IMR-90 (cell line): ENCODE results near the gene CXCR6.

Experiments used
- CEBPB ChIP-seq: IDR thresholded peaks from 2 replicates; pipeline ENCODE4 v1.6.1; 2012; ENCODE audit warnings: low read depth, low read length, improper control_type of control experiment
- CTCF ChIP-seq: conservative IDR thresholded peaks from 2 replicates; pipeline ENCODE4 v1.5.1; 2012; ENCODE audit warnings: mild to moderate bottlenecking, low read depth, low read length, improper control_type of control experiment
- FOS ChIP-seq: fragments of 150-350 bp; IDR thresholded peaks from 2 replicates; pipeline ENCODE4 v1.6.1; 2016; ENCODE audit warnings: low read depth, low read length
- MAFK ChIP-seq: IDR thresholded peaks from 2 replicates; pipeline ENCODE4 v1.6.1; 2012; ENCODE audit warnings: low read depth, low read length, improper control_type of control experiment
- MAZ ChIP-seq: IDR thresholded peaks from 2 replicates; pipeline ENCODE4 v1.6.1; 2012; ENCODE audit warnings: low read depth, mild to moderate bottlenecking, low read length, improper control_type of control experiment, moderate library complexity, borderline replicate concordance
- NFE2L2 ChIP-seq: fragments of 150-350 bp; IDR thresholded peaks from 2 replicates; pipeline ENCODE4 v1.6.1; 2016; ENCODE audit warnings: low read depth, mild to moderate bottlenecking, low read length
- POLR2A ChIP-seq: IDR thresholded peaks from 2 replicates; pipeline ENCODE4 v1.6.1; 2012; ENCODE audit warnings: mild to moderate bottlenecking, low read depth, low read length
- RAD21 ChIP-seq: IDR thresholded peaks from 2 replicates; pipeline ENCODE4 v1.6.1; 2012; ENCODE audit warnings: low read length, improper control_type of control experiment
- RCOR1 ChIP-seq: IDR thresholded peaks from 2 replicates; pipeline ENCODE4 v1.6.1; 2012; ENCODE audit warnings: mild to moderate bottlenecking, low read length, improper control_type of control experiment; ENCODE audit not compliant: insufficient replicate concordance
- RFX5 ChIP-seq: IDR thresholded peaks from 2 replicates; pipeline ENCODE4 v1.8.0; 2012; ENCODE audit warnings: low read depth, mild to moderate bottlenecking, low read length, moderate library complexity
- SMC3 ChIP-seq: fragments of 150-350 bp; IDR thresholded peaks from 2 replicates; pipeline ENCODE4 v1.6.1; 2016; ENCODE audit warnings: low read depth, mild to moderate bottlenecking, antibody characterized with exemption, low read length, moderate library complexity
- USF2 ChIP-seq: fragments of 150-350 bp; IDR thresholded peaks from 2 replicates; pipeline ENCODE4 v1.6.1; 2017; ENCODE audit warnings: mild to moderate bottlenecking, antibody characterized with exemption, low read length, low read depth
- TF ChIP-seq, protein P1 (sequence below): fragments of 150-350 bp; IDR thresholded peaks from 2 replicates; pipeline ENCODE4 v1.6.1; 2016; ENCODE audit warnings: low read depth, mild to moderate bottlenecking, low read length, moderate library complexity, borderline replicate concordance

DNA sequence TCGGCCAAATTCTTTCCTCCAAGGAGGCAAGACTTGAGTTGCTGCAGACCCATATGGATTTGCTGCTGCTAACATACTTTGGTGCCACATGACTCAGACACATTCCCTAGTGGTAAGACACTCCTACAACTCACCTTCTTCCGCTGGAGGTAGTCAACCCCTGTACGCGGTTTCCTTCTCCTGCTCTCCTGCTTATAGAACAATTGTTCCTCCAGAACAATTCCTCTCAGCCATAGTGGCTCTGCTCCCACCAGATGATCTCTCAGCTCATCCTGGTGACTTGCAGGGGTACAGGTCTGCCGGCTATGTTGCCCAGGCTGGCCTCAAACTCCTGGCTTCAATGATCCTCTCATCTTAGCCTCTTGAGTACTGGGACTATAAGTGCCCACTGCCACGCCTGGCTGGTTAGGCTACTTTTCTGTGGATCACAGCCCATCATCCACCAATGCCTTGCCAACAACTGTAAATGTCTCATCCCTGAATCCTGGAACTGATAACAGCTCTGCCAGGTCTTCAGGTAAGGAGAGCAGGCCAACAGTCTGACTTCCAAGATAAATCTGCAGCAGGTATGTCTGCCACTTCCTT, 2.4 kb upstream of the CXCR6 start:
- TF ChIP-seq CTCF = no peak
- no peak for TF ChIP-seq CEBPB
- TF ChIP-seq, protein P1, sequence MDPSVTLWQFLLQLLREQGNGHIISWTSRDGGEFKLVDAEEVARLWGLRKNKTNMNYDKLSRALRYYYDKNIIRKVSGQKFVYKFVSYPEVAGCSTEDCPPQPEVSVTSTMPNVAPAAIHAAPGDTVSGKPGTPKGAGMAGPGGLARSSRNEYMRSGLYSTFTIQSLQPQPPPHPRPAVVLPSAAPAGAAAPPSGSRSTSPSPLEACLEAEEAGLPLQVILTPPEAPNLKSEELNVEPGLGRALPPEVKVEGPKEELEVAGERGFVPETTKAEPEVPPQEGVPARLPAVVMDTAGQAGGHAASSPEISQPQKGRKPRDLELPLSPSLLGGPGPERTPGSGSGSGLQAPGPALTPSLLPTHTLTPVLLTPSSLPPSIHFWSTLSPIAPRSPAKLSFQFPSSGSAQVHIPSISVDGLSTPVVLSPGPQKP = no peak
- TF ChIP-seq USF2 = no peak
- no peak for TF ChIP-seq POLR2A
- TF ChIP-seq MAZ = no peak
- no peak for TF ChIP-seq SMC3
- TF ChIP-seq RCOR1 = no peak
- no peak for TF ChIP-seq NFE2L2
- TF ChIP-seq RFX5 = no peak
- no peak for TF ChIP-seq FOS
- no peak for TF ChIP-seq MAFK
- TF ChIP-seq RAD21 = no peak
